ENCODE measurements around the gene SDK2. TPM values are rescaled to one million over a fixed set of nuclear protein-coding genes. Genes with fewer than 3 reads are reported as not detected.

SDK2 gene
- polyA plus RNA-seq, 1 of the 3 experiments (the other 2 are of a cell fraction) = 0.02 TPM

DNA sequence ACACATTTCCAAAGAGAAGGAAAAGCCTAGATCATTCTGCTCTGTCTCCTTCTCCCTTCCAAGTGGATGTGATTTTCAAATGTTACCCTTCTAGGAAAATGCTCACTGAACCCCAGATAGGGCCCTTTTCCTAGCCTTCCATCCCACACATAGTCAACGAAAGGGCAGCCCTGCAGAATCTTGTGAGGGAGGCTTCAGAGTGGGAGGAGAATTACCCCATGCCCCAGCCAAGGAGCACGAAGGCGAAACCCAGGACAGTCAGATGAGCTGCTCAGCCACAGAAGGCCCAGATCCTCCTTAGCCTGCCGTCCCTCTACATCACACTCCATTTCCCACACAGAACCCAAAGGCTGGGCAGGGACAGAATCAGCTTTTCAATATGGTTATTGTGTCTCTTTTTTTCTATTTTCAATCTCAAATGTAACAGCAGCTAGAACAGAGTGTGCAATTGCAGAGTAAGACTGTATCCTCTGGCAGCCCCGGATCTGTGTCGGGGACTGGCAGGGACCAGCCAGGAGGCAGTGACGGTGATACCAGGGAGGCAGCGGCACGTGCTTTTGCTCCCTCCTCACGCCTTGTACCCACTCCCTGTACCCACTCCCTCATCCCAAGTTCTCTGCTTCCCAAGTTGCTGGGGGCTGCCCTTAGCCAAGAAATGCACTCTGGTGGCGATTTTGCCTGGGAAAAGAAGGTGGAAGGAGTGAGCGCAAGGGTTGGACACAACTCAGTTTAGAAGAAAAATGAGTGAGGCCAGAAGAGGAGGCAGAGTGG, 3.7 kb upstream of the SDK2 start:
- Histone ChIP-seq H3K9me3 (no peaks in the 10 kb centered on the region), H3K4me2 (no peak overlapping the region), H2AFZ (ENCODE audit: low read depth) (no peak overlapping the region), H3K9me2 (no peaks in the 10 kb centered on the region), H3K4me1 (ENCODE audit: control insufficient read depth in 1 of 2, insufficient read depth in 2 of 2, low read depth in 1 of 2, low read length in 1 of 2) (peaks cover 0 to 13% of the 10 kb centered on the region in 2 experiments; a peak in 2 of 4 replicates), H3K36me3 (replicated peaks in 1 of 2; ENCODE audit: control insufficient read depth in 1 of 2, insufficient read depth in 2 of 2, low read length in 1 of 2) (no peaks in the 10 kb centered on the region), H3K27ac (ENCODE audit: low read depth in 2 of 2, low read length in 1 of 2) (no peak overlapping the region), H3K27me3 (ENCODE audit: insufficient read depth) (peaks cover 32% of the 10 kb centered on the region), H4K20me1 (ENCODE audit: insufficient read depth) (no peaks in the 10 kb centered on the region), H3K79me2 (ENCODE audit: insufficient read depth) (no peaks in the 10 kb centered on the region), H3F3A (replicated peaks; ENCODE audit: insufficient read depth) (no peaks in the 10 kb centered on the region), H3K9ac (no peak overlapping the region), H3K4me3 (ENCODE audit: low read depth in 2 of 2, low read length in 1 of 2) (no peak overlapping the region)
- 41% methylated on average over 12 of the region's 12 CpGs for WGBS (ENCODE audit: low lambda C conversion rate)
- ChIA-PET CTCF (interaction anchor here (1.0 to 9.8 kb wide), 25 partner anchors 12 to 552 kb away, joined by 3 to 118 read pairs (median 11); no protein-coding TSS in a partner anchor), POLR2A (no interaction called here)
- TF ChIP-seq MXI1 (IDR thresholded peaks at IDR 0.05; ENCODE audit: low read depth, low read length) (no peak), JUND (IDR thresholded peaks at IDR 0.05) (no peak), FOXJ3 (CRISPR knock-in tag; IDR thresholded peaks at IDR 0.05) (no peak), RFX5 (IDR thresholded peaks at IDR 0.05; ENCODE audit: low read length) (no peak), SIN3A (IDR thresholded peaks at IDR 0.05; ENCODE audit: borderline replicate concordance, low read depth, low read length) (no peak), NRF1 (IDR thresholded peaks at IDR 0.05; ENCODE audit: low read depth, low read length) (no peak), RCOR1 (IDR thresholded peaks at IDR 0.05; ENCODE audit: low read length) (no peak), POLR2AphosphoS5 (IDR thresholded peaks at IDR 0.05; ENCODE audit: low read depth, low read length) (no peak)
- no peak for DNase-seq

DNA sequence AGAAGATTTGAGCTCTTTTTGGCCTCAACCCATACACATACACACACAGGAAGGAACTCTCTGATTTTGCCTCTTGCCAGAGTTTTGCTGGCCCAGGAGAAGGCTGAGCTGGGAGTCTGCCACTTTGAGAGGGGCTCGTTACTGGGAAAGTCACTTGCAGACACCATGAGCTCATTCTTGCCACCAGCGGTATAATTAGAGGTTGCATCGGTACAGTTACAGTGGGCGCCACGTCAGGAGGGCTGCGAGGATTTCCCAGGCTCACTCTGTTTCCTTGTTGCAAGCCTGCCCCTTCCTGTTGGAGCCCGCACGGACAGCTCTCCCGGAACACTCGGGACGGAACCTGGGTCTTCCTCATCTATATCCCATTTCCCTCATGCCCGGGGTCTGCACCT, 3.1 kb upstream of the SDK2 start:
- CTCF ChIA-PET = interaction anchor here (0.6 to 9.8 kb wide), 43 partner anchors 9 to 553 kb away, joined by 3 to 118 read pairs (median 7); no protein-coding TSS in a partner anchor

More for the DNA sequence above, 3.1 kb upstream of the SDK2 start:
- H3F3A ChIP-seq (replicated peaks; ENCODE audit: insufficient read depth) = no peaks in the 10 kb centered on the region
- no peaks in the 10 kb centered on the region for H3K9me2 ChIP-seq
- peaks cover 0 to 17% of the 10 kb centered on the region in 2 experiments; a peak in 2 of 4 replicates for H3K4me1 ChIP-seq (ENCODE audit: control insufficient read depth in 1 of 2, insufficient read depth in 2 of 2, low read depth in 1 of 2, low read length in 1 of 2)
- H3K9ac ChIP-seq = no peak overlapping the region
- 49% methylated on average over 12 of the region's 12 CpGs for WGBS (ENCODE audit: low lambda C conversion rate)
- H3K27me3 ChIP-seq (ENCODE audit: insufficient read depth) = peaks cover 39% of the 10 kb centered on the region
- no peak overlapping the region for H2AFZ ChIP-seq (ENCODE audit: low read depth)
- H3K4me2 ChIP-seq = no peak overlapping the region
- H4K20me1 ChIP-seq (ENCODE audit: insufficient read depth) = no peaks in the 10 kb centered on the region
- no peak overlapping the region for H3K4me3 ChIP-seq (ENCODE audit: low read depth in 2 of 2, low read length in 1 of 2)
- no peaks in the 10 kb centered on the region for H3K36me3 ChIP-seq (replicated peaks in 1 of 2; ENCODE audit: control insufficient read depth in 1 of 2, insufficient read depth in 2 of 2, low read length in 1 of 2)
- no peaks in the 10 kb centered on the region for H3K79me2 ChIP-seq (ENCODE audit: insufficient read depth)
- no peak for DNase-seq
- H3K27ac ChIP-seq (ENCODE audit: low read depth in 2 of 2, low read length in 1 of 2) = no peak overlapping the region
- no peak for TF ChIP-seq RFX5 (IDR thresholded peaks at IDR 0.05; ENCODE audit: low read length)
- no peak for TF ChIP-seq MXI1 (IDR thresholded peaks at IDR 0.05; ENCODE audit: low read depth, low read length)
- TF ChIP-seq FOSL2 (IDR thresholded peaks at IDR 0.05; ENCODE audit: borderline replicate concordance, low read depth) = no peak
- no peak for TF ChIP-seq RXRA (IDR thresholded peaks at IDR 0.05; ENCODE audit: borderline replicate concordance, low read depth)
- TF ChIP-seq, protein P1, sequence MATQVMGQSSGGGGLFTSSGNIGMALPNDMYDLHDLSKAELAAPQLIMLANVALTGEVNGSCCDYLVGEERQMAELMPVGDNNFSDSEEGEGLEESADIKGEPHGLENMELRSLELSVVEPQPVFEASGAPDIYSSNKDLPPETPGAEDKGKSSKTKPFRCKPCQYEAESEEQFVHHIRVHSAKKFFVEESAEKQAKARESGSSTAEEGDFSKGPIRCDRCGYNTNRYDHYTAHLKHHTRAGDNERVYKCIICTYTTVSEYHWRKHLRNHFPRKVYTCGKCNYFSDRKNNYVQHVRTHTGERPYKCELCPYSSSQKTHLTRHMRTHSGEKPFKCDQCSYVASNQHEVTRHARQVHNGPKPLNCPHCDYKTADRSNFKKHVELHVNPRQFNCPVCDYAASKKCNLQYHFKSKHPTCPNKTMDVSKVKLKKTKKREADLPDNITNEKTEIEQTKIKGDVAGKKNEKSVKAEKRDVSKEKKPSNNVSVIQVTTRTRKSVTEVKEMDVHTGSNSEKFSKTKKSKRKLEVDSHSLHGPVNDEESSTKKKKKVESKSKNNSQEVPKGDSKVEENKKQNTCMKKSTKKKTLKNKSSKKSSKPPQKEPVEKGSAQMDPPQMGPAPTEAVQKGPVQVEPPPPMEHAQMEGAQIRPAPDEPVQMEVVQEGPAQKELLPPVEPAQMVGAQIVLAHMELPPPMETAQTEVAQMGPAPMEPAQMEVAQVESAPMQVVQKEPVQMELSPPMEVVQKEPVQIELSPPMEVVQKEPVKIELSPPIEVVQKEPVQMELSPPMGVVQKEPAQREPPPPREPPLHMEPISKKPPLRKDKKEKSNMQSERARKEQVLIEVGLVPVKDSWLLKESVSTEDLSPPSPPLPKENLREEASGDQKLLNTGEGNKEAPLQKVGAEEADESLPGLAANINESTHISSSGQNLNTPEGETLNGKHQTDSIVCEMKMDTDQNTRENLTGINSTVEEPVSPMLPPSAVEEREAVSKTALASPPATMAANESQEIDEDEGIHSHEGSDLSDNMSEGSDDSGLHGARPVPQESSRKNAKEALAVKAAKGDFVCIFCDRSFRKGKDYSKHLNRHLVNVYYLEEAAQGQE (IDR thresholded peaks at IDR 0.05; ENCODE audit: low read depth, low read length) = no peak
- H3K9me3 ChIP-seq = no peaks in the 10 kb centered on the region
- POLR2A ChIA-PET = no interaction called here
